Keratinocyte (primary cell): ENCODE data around the gene BLCAP. TPM values are rescaled to one million over a fixed set of nuclear protein-coding genes. Genes with fewer than 3 reads are reported as not detected.
"Not testable (repeated sequence)": the region's sequence is repeated elsewhere in the genome, so short reads cannot be mapped to it uniquely, and the experiment has no call there.

Experiments
- DNase-seq: peaks from one replicate; pipeline ENCODE4 v3.0.0-alpha.2; 2011; ENCODE audit warnings: low read depth, missing footprints, low spot score
- FAIRE-seq: peaks from 2 replicates; lab custom pipeline; 2011; peaks lifted over from hg19 to GRCh38; lab: Jason Lieb, UNC
- H2AFZ ChIP-seq: 2 replicates; pipeline ENCODE4 v1.6.0; 2012; ENCODE audit warnings: low read length, control low read depth, inconsistent platforms; ENCODE audit not compliant: control insufficient read depth
- H3K27ac ChIP-seq: 2 replicates; pipeline ENCODE4 v1.5.1; 2011; ENCODE audit warnings: low read length; ENCODE audit not compliant: control insufficient read depth, insufficient read depth
- H3K27me3 ChIP-seq: 3 replicates; pipeline ENCODE4 v1.6.0; 2011; ENCODE audit warnings: low read length; ENCODE audit not compliant: control insufficient read depth, insufficient read depth; ENCODE audit errors: extremely low read depth
- H3K36me3 ChIP-seq, 2 experiments: 2 replicates in 1 of 2; 3 replicates in 1 of 2; pipeline ENCODE4 v1.5.1; 2011; ENCODE audit warnings: low read length in 2 of 2, mild to moderate bottlenecking in 1 of 2; ENCODE audit not compliant: control insufficient read depth in 2 of 2, insufficient read depth in 2 of 2; ENCODE audit errors: extremely low read depth in 1 of 2
- H3K4me1 ChIP-seq: 3 replicates; pipeline ENCODE4 v1.5.1; 2011; ENCODE audit warnings: low read length; ENCODE audit not compliant: control insufficient read depth, insufficient read depth; ENCODE audit errors: extremely low read depth
- H3K4me2 ChIP-seq: 3 replicates; pipeline ENCODE4 v1.6.0; 2011; ENCODE audit warnings: low read depth, low read length; ENCODE audit not compliant: control insufficient read depth, insufficient read depth; ENCODE audit errors: extremely low read depth
- H3K4me3 ChIP-seq, 3 experiments: fragments of 200-600 bp in 1 of 3; sonication (generic) in 1 of 3; 2 replicates in 2 of 3; 3 replicates in 1 of 3; pipeline ENCODE4 v1.5.1; 2011 to 2016; ENCODE audit warnings: low read length in 3 of 3, mild to moderate bottlenecking in 3 of 3, control low read depth in 2 of 3, inconsistent platforms in 1 of 3, low read depth in 1 of 3, mixed read lengths in 1 of 3, mixed run types in 1 of 3, moderate library complexity in 1 of 3; ENCODE audit not compliant: control insufficient read depth in 2 of 3, insufficient read depth in 2 of 3; ENCODE audit errors: extremely low read depth in 1 of 3
- H3K79me2 ChIP-seq: 2 replicates; pipeline ENCODE4 v1.6.0; 2012; ENCODE audit warnings: low read length; ENCODE audit not compliant: control insufficient read depth, insufficient read depth
- H3K9ac ChIP-seq: 3 replicates; pipeline ENCODE4 v1.6.0; 2011; ENCODE audit warnings: low read length; ENCODE audit not compliant: control insufficient read depth, insufficient read depth; ENCODE audit errors: extremely low read depth
- H3K9me1 ChIP-seq: 3 replicates; pipeline ENCODE4 v1.6.0; 2011; ENCODE audit warnings: low read length; ENCODE audit not compliant: control insufficient read depth, insufficient read depth; ENCODE audit errors: extremely low read depth
- H3K9me3 ChIP-seq: 2 replicates; pipeline ENCODE4 v1.5.1; 2012; ENCODE audit warnings: low read depth, low read length; ENCODE audit not compliant: control insufficient read depth
- H4K20me1 ChIP-seq: 3 replicates; pipeline ENCODE4 v1.6.0; 2011; ENCODE audit warnings: low read length; ENCODE audit not compliant: control insufficient read depth, insufficient read depth; ENCODE audit errors: extremely low read depth
- EZH2 ChIP-seq: IDR thresholded peaks from one replicate; pipeline ENCODE4 v1.6.1; 2012; ENCODE audit warnings: inconsistent platforms, mild to moderate bottlenecking, low read length, moderate library complexity
- dilution Hi-C: fragments of 300-500 bp; cut with MboI; formaldehyde crosslinking; loops from one replicate; pipeline ENCODE4 v1.7.0; 2020; ENCODE audit warnings: low sequenced_read_pairs; ENCODE audit not compliant: extremely low pct_ligation_motif_present
- polyA plus RNA-seq, 5 experiments: library from polyadenylated mRNA; depleted of rRNA in 3 of 5; stranded (reverse) in 3 of 5; stranded (forward) in 1 of 5; unstranded in 1 of 5; fragments of >200 nt; gene quantifications; 1 replicate in 1 of 5; 2 replicates in 3 of 5; 3 replicates in 1 of 5; pipeline versions ENCODE4 v1.2.1 to v1.2.3, GENCODE V29; 2011 to 2012; ENCODE audit warnings: missing spikeins in 2 of 5, low read depth in 1 of 5, low replicate concordance in 1 of 5
- TF ChIP-seq, protein P1 (sequence below), 3 experiments: IDR thresholded peaks in 1 of 3; conservative IDR thresholded peaks in 1 of 3; optimal IDR thresholded peaks in 1 of 3; 2 replicates in 2 of 3; 3 replicates in 1 of 3; pipeline versions ENCODE3 to v1.5.1; 2011; ENCODE audit warnings: low read length in 3 of 3, mild to moderate bottlenecking in 3 of 3, moderate library complexity in 2 of 3, control low read depth in 1 of 3, inconsistent platforms in 1 of 3; ENCODE audit not compliant: insufficient read depth in 2 of 3; ENCODE audit errors: extremely low read depth in 1 of 3

Gene BLCAP
- polyA plus RNA-seq, 1 donor (not counting 4 experiments of a cell fraction or from before 2014, with no cell fraction given) = 209 TPM

DNA sequence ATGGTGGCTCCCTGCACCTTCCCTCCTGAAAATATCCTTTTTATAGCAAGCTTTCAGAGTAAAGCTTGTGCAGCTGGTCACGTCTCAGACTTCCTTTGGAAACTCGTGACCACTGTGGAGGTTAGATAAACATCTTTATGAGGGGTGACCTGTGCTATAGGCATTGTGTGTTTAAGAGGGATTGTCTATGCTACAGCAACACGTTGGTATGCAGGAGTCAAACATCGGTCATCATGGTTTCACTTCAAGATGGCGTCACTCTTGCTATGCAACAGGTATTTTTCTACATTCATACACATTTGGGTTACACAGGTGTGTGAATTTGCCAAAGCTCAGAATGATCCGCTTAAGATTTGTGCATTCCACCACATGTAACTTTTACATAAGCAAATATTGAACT is 14.6 kb upstream of the BLCAP start:
- H3K36me3 ChIP-seq = no peaks in the 10 kb centered on the region
- H3K4me1 ChIP-seq = no peaks in the 10 kb centered on the region
- H2AFZ ChIP-seq = no peak overlapping the region
- H3K9ac ChIP-seq = no peak overlapping the region
- no peaks in the 10 kb centered on the region for H3K9me3 ChIP-seq
- no peak overlapping the region for H3K4me2 ChIP-seq
- dilution Hi-C loops = no loop called here
- no peak for DNase-seq
- H3K4me3 ChIP-seq = no peak overlapping the region
- TF ChIP-seq, protein P1, sequence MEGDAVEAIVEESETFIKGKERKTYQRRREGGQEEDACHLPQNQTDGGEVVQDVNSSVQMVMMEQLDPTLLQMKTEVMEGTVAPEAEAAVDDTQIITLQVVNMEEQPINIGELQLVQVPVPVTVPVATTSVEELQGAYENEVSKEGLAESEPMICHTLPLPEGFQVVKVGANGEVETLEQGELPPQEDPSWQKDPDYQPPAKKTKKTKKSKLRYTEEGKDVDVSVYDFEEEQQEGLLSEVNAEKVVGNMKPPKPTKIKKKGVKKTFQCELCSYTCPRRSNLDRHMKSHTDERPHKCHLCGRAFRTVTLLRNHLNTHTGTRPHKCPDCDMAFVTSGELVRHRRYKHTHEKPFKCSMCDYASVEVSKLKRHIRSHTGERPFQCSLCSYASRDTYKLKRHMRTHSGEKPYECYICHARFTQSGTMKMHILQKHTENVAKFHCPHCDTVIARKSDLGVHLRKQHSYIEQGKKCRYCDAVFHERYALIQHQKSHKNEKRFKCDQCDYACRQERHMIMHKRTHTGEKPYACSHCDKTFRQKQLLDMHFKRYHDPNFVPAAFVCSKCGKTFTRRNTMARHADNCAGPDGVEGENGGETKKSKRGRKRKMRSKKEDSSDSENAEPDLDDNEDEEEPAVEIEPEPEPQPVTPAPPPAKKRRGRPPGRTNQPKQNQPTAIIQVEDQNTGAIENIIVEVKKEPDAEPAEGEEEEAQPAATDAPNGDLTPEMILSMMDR (optimal IDR thresholded peaks at IDR 0.05 in 1 of 3, IDR thresholded peaks at IDR 0.05 in 1 of 3, conservative IDR thresholded peaks at IDR 0.05 in 1 of 3; ENCODE audit: extremely low read depth in 1 of 3, insufficient read depth in 2 of 3, low read length in 3 of 3) = no peak
- no peak for TF ChIP-seq EZH2
- H3K27me3 ChIP-seq = peaks cover 7% of the 10 kb centered on the region
- H3K9me1 ChIP-seq = no peaks in the 10 kb centered on the region
- no peaks in the 10 kb centered on the region for H3K79me2 ChIP-seq
- H3K27ac ChIP-seq = no peak overlapping the region
- no peak for FAIRE-seq
- H4K20me1 ChIP-seq = no peaks in the 10 kb centered on the region

DNA sequence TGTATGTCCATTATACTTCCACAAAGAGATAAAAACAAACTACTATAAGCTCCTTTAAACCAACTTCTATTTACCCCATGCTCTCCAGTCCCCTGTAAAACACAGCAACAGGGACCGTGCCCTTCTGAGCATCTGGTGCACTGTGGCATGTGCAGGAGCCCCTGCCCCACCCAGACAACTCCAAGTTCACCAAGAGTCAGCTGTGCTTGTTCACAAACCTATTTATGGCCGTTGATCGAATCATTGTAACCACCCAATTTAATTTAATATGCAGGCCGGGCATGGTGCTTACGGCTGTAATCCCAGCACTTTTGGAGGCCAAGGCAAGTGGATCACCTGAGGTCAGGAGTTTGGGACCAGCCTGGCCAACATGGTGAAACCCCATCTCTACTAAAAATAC is 13.7 kb upstream of the BLCAP start:
- Histone ChIP-seq H3K79me2 (no peaks in the 10 kb centered on the region), H3K9ac (no peak overlapping the region), H3K36me3 (no peaks in the 10 kb centered on the region), H4K20me1 (no peaks in the 10 kb centered on the region), H3K9me1 (no peaks in the 10 kb centered on the region), H3K27ac (no peak overlapping the region), H3K4me2 (no peak overlapping the region), H3K9me3 (no peaks in the 10 kb centered on the region), H3K4me3 (no peak overlapping the region), H3K4me1 (no peaks in the 10 kb centered on the region), H2AFZ (no peak overlapping the region), H3K27me3 (peaks cover 7% of the 10 kb centered on the region)
- dilution Hi-C loops = no loop called here
- DNase-seq = no peak
- no peak for FAIRE-seq
- no peak for TF ChIP-seq EZH2
- TF ChIP-seq, protein P1 (optimal IDR thresholded peaks at IDR 0.05 in 1 of 3, IDR thresholded peaks at IDR 0.05 in 1 of 3, conservative IDR thresholded peaks at IDR 0.05 in 1 of 3; ENCODE audit: extremely low read depth in 1 of 3, insufficient read depth in 2 of 3, low read length in 3 of 3) = no peak

DNA sequence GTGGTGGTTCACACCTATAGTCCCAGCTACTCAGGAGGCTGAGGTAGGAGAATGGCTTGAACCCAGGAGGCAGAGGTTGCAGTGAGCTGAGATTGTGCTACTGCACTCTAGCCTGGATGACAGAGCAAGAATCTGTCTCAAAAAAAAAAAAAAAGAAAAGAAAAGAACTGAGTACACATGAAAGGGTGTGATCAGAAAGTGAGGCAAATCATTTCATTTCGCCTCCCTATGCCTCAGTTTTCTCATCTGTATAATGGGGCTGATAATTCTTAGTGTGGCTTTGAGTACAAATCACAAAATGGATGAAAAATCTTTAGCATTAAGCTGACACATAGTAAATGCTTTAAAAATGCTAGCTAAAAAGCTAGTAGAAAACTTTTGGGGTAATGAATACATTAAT is 13.2 kb upstream of the BLCAP start:
- H3K79me2 ChIP-seq, H3K27me3 ChIP-seq, dilution Hi-C loops, H4K20me1 ChIP-seq, H3K9me1 ChIP-seq, H3K4me2 ChIP-seq, DNase-seq, FAIRE-seq, H3K27ac ChIP-seq, H3K9me3 ChIP-seq, H3K9ac ChIP-seq, H3K4me3 ChIP-seq, H3K36me3 ChIP-seq, H2AFZ ChIP-seq, H3K4me1 ChIP-seq: not testable (repeated sequence)
